BJ (cell line): ENCODE measurements around the gene PPP1R7. TPM values are rescaled to one million over a fixed set of nuclear protein-coding genes. Genes with fewer than 3 reads are reported as not detected.

Experiments
- CTCF ChIA-PET: fragments of 350-600 bp; formaldehyde crosslinking; extraction: SDS; loops from one replicate; lab custom pipeline; 2021; ENCODE audit warnings: antibody characterized with exemption, inconsistent platforms; lab: Yijun Ruan, JAX
- POLR2A ChIA-PET: fragments of 300-600 bp; sonication (Branson Sonifier 250); formaldehyde crosslinking; extraction: SDS; loops from one replicate; lab custom pipeline; 2021; ENCODE audit warnings: antibody characterized with exemption; lab: Charles Lee
- DNase-seq: peaks from one replicate; pipeline ENCODE4 v3.0.0-alpha.2; 2011; ENCODE audit warnings: low read depth
- H3K27me3 ChIP-seq: 2 replicates; pipeline ENCODE4 v1.6.0; 2011; ENCODE audit warnings: low read length; ENCODE audit not compliant: control insufficient read depth, insufficient read depth
- H3K36me3 ChIP-seq: 2 replicates; pipeline ENCODE4 v1.5.1; 2011; ENCODE audit warnings: low read length; ENCODE audit not compliant: control insufficient read depth, insufficient read depth
- H3K4me3 ChIP-seq: 2 replicates; pipeline ENCODE4 v1.5.1; 2011; ENCODE audit warnings: low read depth, mild to moderate bottlenecking, control low read depth, low read length
- CTCF ChIP-seq: IDR thresholded peaks from 2 replicates; pipeline ENCODE4 v1.5.1; 2011; ENCODE audit warnings: low read depth, mild to moderate bottlenecking, control low read depth, inconsistent platforms, low read length, moderate library complexity; ENCODE audit not compliant: insufficient read depth
- polyA plus RNA-seq: library from polyadenylated mRNA; depleted of rRNA; stranded (reverse); fragments of >200 nt; gene quantifications from 2 replicates; pipeline ENCODE4 v1.2.3, GENCODE V29; 2011

PPP1R7 gene
- polyA plus RNA-seq, 1 experiment, result 45.8 TPM

GRCh38 chr2:241150660-241151530 lies 628 bp downstream of the PPP1R7 start:
- POLR2A ChIA-PET, result no interaction called here
- DNase-seq, result no peak

GRCh38 chr2:241151934-241152660 lies 1.8 kb downstream of the PPP1R7 start:
- no peak for TF ChIP-seq CTCF
- Histone ChIP-seq H3K27me3 (no peaks in the 10 kb centered on the region), H3K4me3 (no peak overlapping the region), H3K36me3 (peaks cover 3% of the 10 kb centered on the region)
- ChIA-PET POLR2A (no interaction called here), CTCF (interaction anchor here (0.6 kb wide), 1 partner anchor 461 kb away, joined by 3 read pairs; no protein-coding TSS in a partner anchor)
- no peak for DNase-seq

More at GRCh38 chr2:241150660-241151530, 628 bp downstream of the PPP1R7 start:
- Histone ChIP-seq H3K4me3 (peak overlapping the region; percentile 66), H3K27me3 (no peaks in the 10 kb centered on the region), H3K36me3 (peaks cover 3% of the 10 kb centered on the region)
- CTCF ChIA-PET, result interaction anchor here (1.4 kb wide), 1 partner anchor 237 kb away, joined by 4 read pairs; no protein-coding TSS in a partner anchor
- no peak for TF ChIP-seq CTCF

GRCh38 chr2:241153616-241154015 lies 3.3 kb downstream of the PPP1R7 start:
- TF ChIP-seq CTCF, result no peak
- Histone ChIP-seq H3K36me3 (peaks cover 8% of the 10 kb centered on the region), H3K4me3 (no peak overlapping the region), H3K27me3 (no peaks in the 10 kb centered on the region)
- DNase-seq, result no peak
- ChIA-PET POLR2A (no interaction called here), CTCF (no interaction called here)

GRCh38 chr2:241154915-241155314 lies 4.6 kb downstream of the PPP1R7 start:
- ChIA-PET POLR2A (no interaction called here), CTCF (no interaction called here)
- DNase-seq, result no peak
- Histone ChIP-seq H3K27me3 (no peaks in the 10 kb centered on the region), H3K36me3 (peaks cover 14% of the 10 kb centered on the region), H3K4me3 (no peak overlapping the region)
- no peak for TF ChIP-seq CTCF

- no peak for TF ChIP-seq CTCF
- H3K27me3 ChIP-seq, result no peaks in the 10 kb centered on the region
- ChIA-PET CTCF (no interaction called here), POLR2A (no interaction called here)
- no peak overlapping the region for H3K4me3 ChIP-seq
- no peak for DNase-seq
- peaks cover 14% of the 10 kb centered on the region for H3K36me3 ChIP-seq
Measured at GRCh38 chr2:241155936-241156335, 5.7 kb downstream of the PPP1R7 start.
